NOMO-1 (cell line): ENCODE measurements around the gene LLGL1.

Experiments
- DNase-seq, 2 experiments: peaks; one replicate each; lab custom pipeline; 2025; ENCODE audit not compliant: unreplicated experiment in 2 of 2; lab: John Stamatoyannopoulos, UW

Gene LLGL1

GRCh38 chr17:18228176-18228682, 2.8 kb downstream of the LLGL1 start:
- no peak for DNase-seq

- DNase-seq, result no peak
Measured at GRCh38 chr17:18229254-18229653, 3.8 kb downstream of the LLGL1 start.

GRCh38 chr17:18229771-18230170, 4.3 kb downstream of the LLGL1 start:
- no peak for DNase-seq

- DNase-seq, result no peak
Measured at GRCh38 chr17:18230288-18231141, 5.1 kb downstream of the LLGL1 start.

- no peak for DNase-seq
Measured at GRCh38 chr17:18231164-18231563, 5.7 kb downstream of the LLGL1 start.

GRCh38 chr17:18233803-18234518, 8.5 kb downstream of the LLGL1 start:
- no peak for DNase-seq

GRCh38 chr17:18234853-18235380, 9.5 kb downstream of the LLGL1 start:
- no peak for DNase-seq

GRCh38 chr17:18235743-18236256, 10.4 kb downstream of the LLGL1 start:
- no peak for DNase-seq

GRCh38 chr17:18236494-18236893, 11.1 kb downstream of the LLGL1 start:
- no peak for DNase-seq

GRCh38 chr17:18237461-18237860, 12.0 kb downstream of the LLGL1 start:
- no peak for DNase-seq

GRCh38 chr17:18238299-18238698, 12.9 kb downstream of the LLGL1 start:
- DNase-seq, result no peak

- DNase-seq, result no peak
Measured at GRCh38 chr17:18240449-18240848, 15.0 kb downstream of the LLGL1 start.

- no peak for DNase-seq
Measured at GRCh38 chr17:18241229-18241871, 15.9 kb downstream of the LLGL1 start.

GRCh38 chr17:18245038-18245776, 19.8 kb downstream of the LLGL1 start:
- no peak for DNase-seq

GRCh38 chr17:18246109-18246725, 20.8 kb downstream of the LLGL1 start:
- no peak for DNase-seq

- peak in 1 of 2 experiments; percentile 4 for DNase-seq
Measured at GRCh38 chr17:18246880-18247612, 21.6 kb downstream of the LLGL1 start.

GRCh38 chr17:18247613-18248001, 22.2 kb downstream of the LLGL1 start:
- DNase-seq, result no peak

- peak; percentile 59 to 61 for DNase-seq
Measured at GRCh38 chr17:18248300-18248731, 22.9 kb downstream of the LLGL1 start.

GRCh38 chr17:18248811-18249210, 23.4 kb downstream of the LLGL1 start:
- no peak for DNase-seq
